HepG2 (cell line): Measurements from ENCODE around the gene SAE1. TPM values are rescaled to one million over a fixed set of nuclear protein-coding genes. Genes with fewer than 3 reads are reported as not detected.

Experiments
- ATAC-seq: fragments of 200-7000 bp; cut with Tn5 transposase; 3 replicates; pipeline ENCODE4 v1.9.1; 2020; ENCODE audit warnings: mild to moderate bottlenecking, moderate library complexity
- BruUV-seq: library from RNA; stranded (reverse); fragments of 400-500 nt; replicated peaks from 2 replicates; lab custom pipeline; 2021; lab: Mats Ljungman, UMichigan
- CTCF ChIA-PET: fragments of 300-600 bp; formaldehyde crosslinking; extraction: SDS; loops from one replicate; lab custom pipeline; 2021; ENCODE audit warnings: low total read pairs, inconsistent platforms, low intra/inter-chr PET ratio; lab: Yijun Ruan, JAX
- POLR2A ChIA-PET: fragments of 350-600 bp; sonication (Branson Sonifier 250); formaldehyde crosslinking; loops from one replicate; lab custom pipeline; 2020; ENCODE audit warnings: antibody characterized with exemption, inconsistent platforms; lab: Yijun Ruan, JAX
- DNase-seq: peaks from one replicate; pipeline ENCODE4 v3.0.0-alpha.2; 2015; ENCODE audit warnings: low spot score
- FAIRE-seq: peaks from 3 replicates; lab custom pipeline; 2011; peaks lifted over from hg19 to GRCh38; lab: Jason Lieb, UNC
- H2AFZ ChIP-seq: one replicate; pipeline ENCODE4 v1.6.1; 2011; ENCODE audit warnings: low read length, inconsistent platforms
- H3K27ac ChIP-seq: fragments of 300-600 bp; 3 replicates; pipeline ENCODE4 v1.8.0; 2011; ENCODE audit warnings: mixed run types, mild to moderate bottlenecking, mixed read lengths, low read length, inconsistent platforms; ENCODE audit not compliant: insufficient read depth; ENCODE audit errors: extremely low read length
- H3K27me3 ChIP-seq, 2 experiments: fragments of 200-600 bp in 1 of 2; 2 replicates in 1 of 2; 3 replicates in 1 of 2; pipeline versions ENCODE4 v1.6.0 to v1.8.0; 2011; ENCODE audit warnings: low read length in 2 of 2, mild to moderate bottlenecking in 2 of 2, moderate library complexity in 2 of 2, inconsistent platforms in 1 of 2; ENCODE audit not compliant: insufficient read depth in 2 of 2, control insufficient read depth in 1 of 2
- H3K36me3 ChIP-seq, 2 experiments: fragments of 200-600 bp in 1 of 2; replicated peaks in 1 of 2; 2 replicates in 1 of 2; 3 replicates in 1 of 2; pipeline versions ENCODE4 v1.5.1 to v1.8.0; 2011; ENCODE audit warnings: low read length in 2 of 2, inconsistent platforms in 1 of 2; ENCODE audit not compliant: insufficient read depth in 2 of 2, control insufficient read depth in 1 of 2
- H3K4me1 ChIP-seq: 2 replicates; pipeline ENCODE4 v1.5.1; 2012; ENCODE audit warnings: low read length, inconsistent platforms; ENCODE audit not compliant: insufficient read depth
- H3K4me2 ChIP-seq: 2 replicates; pipeline ENCODE4 v1.6.0; 2011; ENCODE audit warnings: low read depth, low read length, inconsistent platforms
- H3K4me3 ChIP-seq, 3 experiments: fragments of 200-600 bp in 1 of 3; sonication (generic), shearing (Covaris generic) in 1 of 3; replicated peaks in 1 of 3; 2 replicates each; pipeline ENCODE4 v1.5.1; 2011 to 2016; ENCODE audit warnings: low read length in 3 of 3, inconsistent platforms in 2 of 3, low read depth in 2 of 3, mild to moderate bottlenecking in 2 of 3, control low read depth in 1 of 3, mixed read lengths in 1 of 3; ENCODE audit not compliant: insufficient read depth in 1 of 3
- H3K79me2 ChIP-seq: one replicate; pipeline ENCODE4 v1.6.1; 2011; ENCODE audit warnings: low read length, inconsistent platforms; ENCODE audit not compliant: insufficient read depth
- H3K9ac ChIP-seq: 2 replicates; pipeline ENCODE4 v1.6.0; 2011; ENCODE audit warnings: mild to moderate bottlenecking, low read depth, low read length, inconsistent platforms; ENCODE audit not compliant: insufficient read depth
- H3K9me3 ChIP-seq: 2 replicates; pipeline ENCODE4 v1.5.1; 2012; ENCODE audit warnings: mild to moderate bottlenecking, low read length
- H4K20me1 ChIP-seq: 2 replicates; pipeline ENCODE4 v1.6.0; 2011; ENCODE audit warnings: inconsistent platforms, mild to moderate bottlenecking, low read length, moderate library complexity; ENCODE audit not compliant: insufficient read depth
- DR1 ChIP-seq: sonication (generic); formaldehyde crosslinking; IDR thresholded peaks from 2 replicates; pipeline ENCODE4 v1.8.0; 2021; ENCODE audit warnings: mild to moderate bottlenecking, missing genetic modification reagents, inconsistent platforms
- MAFF ChIP-seq: IDR thresholded peaks from 2 replicates; pipeline ENCODE4 v1.6.1; 2011; ENCODE audit warnings: low read depth, low read length, improper control_type of control experiment
- MTF1 ChIP-seq: sonication (generic); formaldehyde crosslinking; IDR thresholded peaks from 2 replicates; pipeline ENCODE4 v1.5.0; 2020; ENCODE audit warnings: missing genetic modification reagents
- TCF12 ChIP-seq, 2 experiments: fragments of 450-650 bp in 1 of 2; sonication (generic) in 1 of 2; formaldehyde crosslinking in 1 of 2; IDR thresholded peaks; 2 replicates each; pipeline versions ENCODE4 v1.6.1 to v1.8.0; 2017 to 2022; ENCODE audit warnings: antibody characterized with exemption in 1 of 2, mild to moderate bottlenecking in 1 of 2, missing genetic modification reagents in 1 of 2, moderate library complexity in 1 of 2
- U2AF2 ChIP-seq: fragments of 200-400 bp; formaldehyde crosslinking; IDR thresholded peaks from 2 replicates; pipeline ENCODE4 v1.6.1; 2017; ENCODE audit warnings: low read depth, mild to moderate bottlenecking, low read length
- ZKSCAN8 ChIP-seq: IDR thresholded peaks from 2 replicates; pipeline ENCODE4 v1.6.1; 2016; ENCODE audit warnings: borderline replicate concordance, missing genetic modification reagents, missing compliant biosample characterization
- ZNF205 ChIP-seq: IDR thresholded peaks from 2 replicates; pipeline ENCODE4 v1.6.1; 2018; ENCODE audit warnings: missing biosample characterization, missing genetic modification reagents
- ZNF317 ChIP-seq: sonication (generic); formaldehyde crosslinking; IDR thresholded peaks from 2 replicates; pipeline ENCODE4 v1.5.0; 2020; ENCODE audit warnings: mild to moderate bottlenecking, missing genetic modification reagents
- ZNF335 ChIP-seq: sonication (generic); formaldehyde crosslinking; IDR thresholded peaks from 2 replicates; pipeline ENCODE4 v1.4.0; 2020; ENCODE audit warnings: missing genetic modification reagents
- ZNF337 ChIP-seq: sonication (generic); formaldehyde crosslinking; IDR thresholded peaks from 2 replicates; pipeline ENCODE4 v1.5.1; 2020; ENCODE audit warnings: missing genetic modification reagents, low read depth, mild to moderate bottlenecking, borderline replicate concordance
- ZNF501 ChIP-seq: sonication (generic); formaldehyde crosslinking; IDR thresholded peaks from 2 replicates; pipeline ENCODE4 v1.5.1; 2020; ENCODE audit warnings: mild to moderate bottlenecking, moderate library complexity, missing genetic modification reagents
- WGBS: methylation state at CpG from one replicate; pipeline ENCODE4 v1.1.6; 2017; ENCODE audit warnings: low lambda C conversion rate; 5-methylcytosine and 5-hydroxymethylcytosine counted together
- in situ Hi-C: cut with HindIII; loops from 2 replicates; pipeline ENCODE4 v1.10.0; 2017; ENCODE audit warnings: low pct_unique_long_range_greater_than_20kb; ENCODE audit not compliant: extremely low pct_ligation_motif_present
- intact Hi-C: fragments of 100-400 bp; cut with micrococcal nuclease; formaldehyde crosslinking; loops from one replicate; pipeline ENCODE4 v1.10.0; 2022; ENCODE audit not compliant: unreplicated experiment
- polyA plus RNA-seq, 8 experiments: library from polyadenylated mRNA; depleted of rRNA in 3 of 8; stranded (reverse) in 7 of 8; unstranded in 1 of 8; fragments of >200 nt; fragmentation: Illumina TruSeq in 4 of 8; extraction: Trizol in 4 of 8; gene quantifications; 2 replicates each; pipeline versions ENCODE4 v1.2.1 to v1.2.3, GENCODE V29; 2011 to 2016; ENCODE audit warnings: low read depth in 4 of 8, missing spikeins in 1 of 8, mixed read lengths in 1 of 8; ENCODE audit not compliant: insufficient read depth in 1 of 8
- total RNA-seq, 5 experiments: library from RNA; depleted of rRNA; stranded (reverse); fragments of >200 nt; fragmentation: Illumina TruSeq; extraction: Trizol; gene quantifications; 2 replicates each; pipeline ENCODE4 v1.2.3, GENCODE V29; 2016; ENCODE audit warnings: low read depth in 1 of 5
- TF ChIP-seq, protein P1 (sequence below): sonication (generic); formaldehyde crosslinking; conservative IDR thresholded peaks from 2 replicates; pipeline ENCODE4 v1.5.0; 2020; ENCODE audit warnings: missing genetic modification reagents
- TF ChIP-seq, protein P2 (sequence below): sonication (generic); formaldehyde crosslinking; IDR thresholded peaks from 2 replicates; pipeline ENCODE4 v1.4.0; 2020; ENCODE audit warnings: mild to moderate bottlenecking, missing genetic modification reagents
- TF ChIP-seq, protein P3 (sequence below): sonication (generic); formaldehyde crosslinking; IDR thresholded peaks from 2 replicates; pipeline ENCODE4 v1.5.0; 2020; ENCODE audit warnings: mild to moderate bottlenecking, missing genetic modification reagents
- TF ChIP-seq, protein P4 (sequence below): sonication (generic); formaldehyde crosslinking; IDR thresholded peaks from 2 replicates; pipeline ENCODE4 v1.5.0; 2020; ENCODE audit warnings: mild to moderate bottlenecking, missing genetic modification reagents
- TF ChIP-seq, protein P5 (sequence below): sonication (generic); formaldehyde crosslinking; IDR thresholded peaks from 2 replicates; pipeline ENCODE4 v1.8.0; 2023; ENCODE audit warnings: mild to moderate bottlenecking, missing genetic modification reagents

Gene SAE1
- total and polyA plus RNA-seq, 2 of the 13 experiments (the other 11 are each of a cell fraction or from before 2014, with no cell fraction given) = 87.6 to 197 TPM

DNA sequence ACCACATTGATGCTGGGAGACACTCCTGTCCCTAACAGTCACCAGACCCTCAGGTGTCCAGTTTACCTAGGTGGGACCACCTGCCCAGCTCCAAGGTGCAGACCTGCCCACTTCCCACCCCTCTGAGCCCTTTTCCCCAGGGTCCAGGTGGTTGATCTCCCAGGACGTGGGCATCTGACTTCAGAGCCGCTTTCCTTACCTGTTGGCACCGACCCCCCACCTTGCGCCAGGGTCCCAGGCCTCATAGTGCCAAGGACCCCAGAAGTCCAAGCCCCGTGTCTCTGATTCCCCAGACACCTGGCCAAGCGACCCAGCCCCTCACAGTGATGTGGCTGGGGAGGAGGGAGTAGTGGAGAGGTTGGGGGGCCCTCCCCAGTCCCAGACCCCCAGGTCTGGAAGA is 109.9 kb downstream of the SAE1 start:
- no peak overlapping the region for H3K27ac ChIP-seq
- in situ Hi-C loops (no loop called here), intact Hi-C loops (loop anchor here (5.0 kb wide), 1 partner anchor 93 kb away; no protein-coding TSS in a partner anchor)
- ATAC-seq (no peak), FAIRE-seq (no peak), DNase-seq (no peak)
- H4K20me1 ChIP-seq = no peaks in the 10 kb centered on the region
- H3K36me3 ChIP-seq = no peaks in the 10 kb centered on the region
- peak overlapping the region; percentile 43; the same call in 1 of the 2 replicates for H3K9ac ChIP-seq
- POLR2A ChIA-PET = interaction anchor here (0.6 to 1.9 kb wide), 4 partner anchors 8 to 29 kb away, joined by 3 to 21 read pairs (median 5); partner anchors contain the start of gene CCDC9
- TSS peak; percentile 88 for BruUV-seq
- H3K4me1 ChIP-seq = peaks cover 40% of the 10 kb centered on the region
- peak overlapping the region in 1 of 3 experiments; percentile 60; a peak in 2 of 6 replicates for H3K4me3 ChIP-seq
- no peak overlapping the region for H2AFZ ChIP-seq
- H3K4me2 ChIP-seq = peak overlapping the region; percentile 95
- no peaks in the 10 kb centered on the region for H3K27me3 ChIP-seq
- TF ChIP-seq ZNF335 (no peak), ZNF205 (no peak), ZNF337 (CRISPR knock-in tag) (no peak), MTF1 (no peak), ZNF317 (no peak), DR1 (no peak), ZNF501 (CRISPR knock-in tag) (no peak), ZKSCAN8 (CRISPR knock-in tag) (no peak), MAFF (no peak), TCF12 (IDR thresholded peaks at IDR 0.05) (no peak), TCF12 (CRISPR knock-in tag; IDR thresholded peaks at IDR 0.05) (no peak), U2AF2 (no peak)
- TF ChIP-seq, protein P1, sequence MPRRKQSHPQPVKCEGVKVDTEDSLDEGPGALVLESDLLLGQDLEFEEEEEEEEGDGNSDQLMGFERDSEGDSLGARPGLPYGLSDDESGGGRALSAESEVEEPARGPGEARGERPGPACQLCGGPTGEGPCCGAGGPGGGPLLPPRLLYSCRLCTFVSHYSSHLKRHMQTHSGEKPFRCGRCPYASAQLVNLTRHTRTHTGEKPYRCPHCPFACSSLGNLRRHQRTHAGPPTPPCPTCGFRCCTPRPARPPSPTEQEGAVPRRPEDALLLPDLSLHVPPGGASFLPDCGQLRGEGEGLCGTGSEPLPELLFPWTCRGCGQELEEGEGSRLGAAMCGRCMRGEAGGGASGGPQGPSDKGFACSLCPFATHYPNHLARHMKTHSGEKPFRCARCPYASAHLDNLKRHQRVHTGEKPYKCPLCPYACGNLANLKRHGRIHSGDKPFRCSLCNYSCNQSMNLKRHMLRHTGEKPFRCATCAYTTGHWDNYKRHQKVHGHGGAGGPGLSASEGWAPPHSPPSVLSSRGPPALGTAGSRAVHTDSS (CRISPR knock-in tag) = no peak
- TF ChIP-seq, protein P2, sequence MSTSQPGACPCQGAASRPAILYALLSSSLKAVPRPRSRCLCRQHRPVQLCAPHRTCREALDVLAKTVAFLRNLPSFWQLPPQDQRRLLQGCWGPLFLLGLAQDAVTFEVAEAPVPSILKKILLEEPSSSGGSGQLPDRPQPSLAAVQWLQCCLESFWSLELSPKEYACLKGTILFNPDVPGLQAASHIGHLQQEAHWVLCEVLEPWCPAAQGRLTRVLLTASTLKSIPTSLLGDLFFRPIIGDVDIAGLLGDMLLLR = no peak
- TF ChIP-seq, protein P3, sequence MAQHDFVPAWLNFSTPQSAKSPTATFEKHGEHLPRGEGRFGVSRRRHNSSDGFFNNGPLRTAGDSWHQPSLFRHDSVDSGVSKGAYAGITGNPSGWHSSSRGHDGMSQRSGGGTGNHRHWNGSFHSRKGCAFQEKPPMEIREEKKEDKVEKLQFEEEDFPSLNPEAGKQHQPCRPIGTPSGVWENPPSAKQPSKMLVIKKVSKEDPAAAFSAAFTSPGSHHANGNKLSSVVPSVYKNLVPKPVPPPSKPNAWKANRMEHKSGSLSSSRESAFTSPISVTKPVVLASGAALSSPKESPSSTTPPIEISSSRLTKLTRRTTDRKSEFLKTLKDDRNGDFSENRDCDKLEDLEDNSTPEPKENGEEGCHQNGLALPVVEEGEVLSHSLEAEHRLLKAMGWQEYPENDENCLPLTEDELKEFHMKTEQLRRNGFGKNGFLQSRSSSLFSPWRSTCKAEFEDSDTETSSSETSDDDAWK (CRISPR knock-in tag) = no peak
- TF ChIP-seq, protein P4, sequence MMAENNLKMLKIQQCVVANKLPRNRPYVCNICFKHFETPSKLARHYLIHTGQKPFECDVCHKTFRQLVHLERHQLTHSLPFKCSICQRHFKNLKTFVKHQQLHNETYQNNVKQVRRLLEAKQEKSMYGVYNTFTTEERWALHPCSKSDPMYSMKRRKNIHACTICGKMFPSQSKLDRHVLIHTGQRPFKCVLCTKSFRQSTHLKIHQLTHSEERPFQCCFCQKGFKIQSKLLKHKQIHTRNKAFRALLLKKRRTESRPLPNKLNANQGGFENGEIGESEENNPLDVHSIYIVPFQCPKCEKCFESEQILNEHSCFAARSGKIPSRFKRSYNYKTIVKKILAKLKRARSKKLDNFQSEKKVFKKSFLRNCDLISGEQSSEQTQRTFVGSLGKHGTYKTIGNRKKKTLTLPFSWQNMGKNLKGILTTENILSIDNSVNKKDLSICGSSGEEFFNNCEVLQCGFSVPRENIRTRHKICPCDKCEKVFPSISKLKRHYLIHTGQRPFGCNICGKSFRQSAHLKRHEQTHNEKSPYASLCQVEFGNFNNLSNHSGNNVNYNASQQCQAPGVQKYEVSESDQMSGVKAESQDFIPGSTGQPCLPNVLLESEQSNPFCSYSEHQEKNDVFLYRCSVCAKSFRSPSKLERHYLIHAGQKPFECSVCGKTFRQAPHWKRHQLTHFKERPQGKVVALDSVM = no peak
- TF ChIP-seq, protein P5, sequence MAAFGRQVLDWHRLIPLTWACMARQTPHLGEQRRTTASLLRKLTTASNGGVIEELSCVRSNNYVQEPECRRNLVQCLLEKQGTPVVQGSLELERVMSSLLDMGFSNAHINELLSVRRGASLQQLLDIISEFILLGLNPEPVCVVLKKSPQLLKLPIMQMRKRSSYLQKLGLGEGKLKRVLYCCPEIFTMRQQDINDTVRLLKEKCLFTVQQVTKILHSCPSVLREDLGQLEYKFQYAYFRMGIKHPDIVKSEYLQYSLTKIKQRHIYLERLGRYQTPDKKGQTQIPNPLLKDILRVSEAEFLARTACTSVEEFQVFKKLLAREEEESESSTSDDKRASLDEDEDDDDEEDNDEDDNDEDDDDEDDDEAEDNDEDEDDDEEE (CRISPR knock-in tag) = no peak
- CTCF ChIA-PET = no interaction called here
- H3K79me2 ChIP-seq = no peaks in the 10 kb centered on the region
- WGBS = 53% methylated on average over 5 of the region's 6 CpGs
- H3K9me3 ChIP-seq = no peaks in the 10 kb centered on the region
